Measurements from ENCODE around the gene ANO6. TPM values are rescaled to one million over a fixed set of nuclear protein-coding genes. Genes with fewer than 3 reads are reported as not detected.

The ANO6 gene
- total RNA-seq, 1 donor from 2014 or later, result 49.0 TPM

DNA sequence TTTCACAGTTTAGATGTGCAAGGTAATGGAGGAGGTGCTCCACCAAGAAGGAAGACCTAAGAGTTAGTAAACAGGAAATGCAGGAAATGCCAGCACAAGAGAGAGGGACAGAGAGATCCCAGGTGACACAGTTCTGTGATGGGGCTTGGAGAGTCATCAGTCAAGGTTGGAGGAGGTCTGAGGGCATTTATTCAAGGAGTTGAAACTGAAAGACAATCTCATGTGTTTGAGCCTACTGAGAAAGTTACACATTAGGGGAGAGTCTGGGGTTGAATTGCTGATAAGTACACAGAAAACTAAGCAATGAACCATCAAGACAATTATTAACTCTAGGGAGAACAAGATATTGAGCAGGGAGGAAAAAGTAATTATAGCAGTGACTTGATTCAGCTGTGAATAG is 138.5 kb downstream of the ANO6 start:
- no peak overlapping the region for H3K27ac ChIP-seq
- Mint-ChIP-seq H3K4me1 (no peaks in the 10 kb centered on the region), H3K9me3 (peaks cover 2% of the 10 kb centered on the region), H3K36me3 (peaks cover 41% of the 10 kb centered on the region), H3K27ac (no peak overlapping the region), H3K27me3 (ENCODE audit: insufficient read depth, low read depth) (peaks cover 2% of the 10 kb centered on the region), H3K4me3 (no peak overlapping the region)
- H2AFZ ChIP-seq (replicated peaks), result no peak overlapping the region
- no peaks in the 10 kb centered on the region for H3K27me3 ChIP-seq
- no peak for DNase-seq (ENCODE audit: low spot score)
- no peak overlapping the region for H3K4me3 ChIP-seq
- no peaks in the 10 kb centered on the region for H3F3A ChIP-seq (ENCODE audit: low read depth)
- TF ChIP-seq EZH2phosphoT487 (IDR thresholded peaks at IDR 0.05), result no peak
- TF ChIP-seq, protein P1, sequence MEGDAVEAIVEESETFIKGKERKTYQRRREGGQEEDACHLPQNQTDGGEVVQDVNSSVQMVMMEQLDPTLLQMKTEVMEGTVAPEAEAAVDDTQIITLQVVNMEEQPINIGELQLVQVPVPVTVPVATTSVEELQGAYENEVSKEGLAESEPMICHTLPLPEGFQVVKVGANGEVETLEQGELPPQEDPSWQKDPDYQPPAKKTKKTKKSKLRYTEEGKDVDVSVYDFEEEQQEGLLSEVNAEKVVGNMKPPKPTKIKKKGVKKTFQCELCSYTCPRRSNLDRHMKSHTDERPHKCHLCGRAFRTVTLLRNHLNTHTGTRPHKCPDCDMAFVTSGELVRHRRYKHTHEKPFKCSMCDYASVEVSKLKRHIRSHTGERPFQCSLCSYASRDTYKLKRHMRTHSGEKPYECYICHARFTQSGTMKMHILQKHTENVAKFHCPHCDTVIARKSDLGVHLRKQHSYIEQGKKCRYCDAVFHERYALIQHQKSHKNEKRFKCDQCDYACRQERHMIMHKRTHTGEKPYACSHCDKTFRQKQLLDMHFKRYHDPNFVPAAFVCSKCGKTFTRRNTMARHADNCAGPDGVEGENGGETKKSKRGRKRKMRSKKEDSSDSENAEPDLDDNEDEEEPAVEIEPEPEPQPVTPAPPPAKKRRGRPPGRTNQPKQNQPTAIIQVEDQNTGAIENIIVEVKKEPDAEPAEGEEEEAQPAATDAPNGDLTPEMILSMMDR (IDR thresholded peaks at IDR 0.05), result no peak
- TF ChIP-seq EZH2 (IDR thresholded peaks at IDR 0.05), result no peak
- no peaks in the 10 kb centered on the region for H3K79me2 ChIP-seq (ENCODE audit: low read depth)
- no peaks in the 10 kb centered on the region for H4K20me1 ChIP-seq (ENCODE audit: low read depth)
- no peaks in the 10 kb centered on the region for H3K9me3 ChIP-seq (ENCODE audit: low read depth)
- no peak overlapping the region for H3K4me2 ChIP-seq
- no peaks in the 10 kb centered on the region for H3K4me1 ChIP-seq
- H3K9ac ChIP-seq, result no peak overlapping the region
- H3K36me3 ChIP-seq, result peaks cover 10% of the 10 kb centered on the region

DNA sequence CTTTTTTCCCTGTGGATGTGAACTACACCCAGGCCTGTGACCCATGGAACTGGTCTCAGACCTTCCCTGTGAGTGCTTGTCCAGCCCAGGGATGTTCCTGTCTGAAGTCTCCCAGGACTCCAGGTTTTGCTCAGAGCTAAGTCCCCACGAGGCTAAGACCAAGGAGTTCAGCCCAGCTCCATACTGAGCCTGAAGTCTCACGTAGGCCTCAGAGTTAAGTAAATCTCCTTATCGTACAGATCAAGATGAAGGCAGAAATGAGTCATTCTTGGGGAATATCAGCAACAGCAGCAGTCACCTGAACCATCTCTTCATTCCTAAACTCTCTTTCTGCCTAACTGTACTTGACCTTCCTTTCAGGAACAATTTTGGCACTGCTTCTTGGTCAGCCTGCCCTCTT is 139.8 kb downstream of the ANO6 start:
- Histone ChIP-seq H3K4me2 (no peak overlapping the region), H3K9ac (no peak overlapping the region), H3F3A (ENCODE audit: low read depth) (no peaks in the 10 kb centered on the region), H3K4me1 (no peaks in the 10 kb centered on the region), H2AFZ (replicated peaks) (no peak overlapping the region), H3K36me3 (peaks cover 10% of the 10 kb centered on the region), H3K27ac (no peak overlapping the region), H3K9me3 (ENCODE audit: low read depth) (no peaks in the 10 kb centered on the region), H3K79me2 (ENCODE audit: low read depth) (no peaks in the 10 kb centered on the region), H3K27me3 (no peaks in the 10 kb centered on the region), H4K20me1 (ENCODE audit: low read depth) (no peaks in the 10 kb centered on the region), H3K4me3 (no peak overlapping the region)
- no peak overlapping the region for H3K4me3 Mint-ChIP-seq
- H3K27ac Mint-ChIP-seq, result no peak overlapping the region
- H3K9me3 Mint-ChIP-seq, result no peaks in the 10 kb centered on the region
- TF ChIP-seq EZH2phosphoT487 (IDR thresholded peaks at IDR 0.05) (no peak), EZH2 (IDR thresholded peaks at IDR 0.05) (no peak)
- TF ChIP-seq, protein P1 (IDR thresholded peaks at IDR 0.05), result no peak
- no peak for DNase-seq (ENCODE audit: low spot score)
- H3K27me3 Mint-ChIP-seq (ENCODE audit: insufficient read depth, low read depth), result peaks cover 3% of the 10 kb centered on the region
- no peaks in the 10 kb centered on the region for H3K4me1 Mint-ChIP-seq
- H3K36me3 Mint-ChIP-seq, result peaks cover 37% of the 10 kb centered on the region

DNA sequence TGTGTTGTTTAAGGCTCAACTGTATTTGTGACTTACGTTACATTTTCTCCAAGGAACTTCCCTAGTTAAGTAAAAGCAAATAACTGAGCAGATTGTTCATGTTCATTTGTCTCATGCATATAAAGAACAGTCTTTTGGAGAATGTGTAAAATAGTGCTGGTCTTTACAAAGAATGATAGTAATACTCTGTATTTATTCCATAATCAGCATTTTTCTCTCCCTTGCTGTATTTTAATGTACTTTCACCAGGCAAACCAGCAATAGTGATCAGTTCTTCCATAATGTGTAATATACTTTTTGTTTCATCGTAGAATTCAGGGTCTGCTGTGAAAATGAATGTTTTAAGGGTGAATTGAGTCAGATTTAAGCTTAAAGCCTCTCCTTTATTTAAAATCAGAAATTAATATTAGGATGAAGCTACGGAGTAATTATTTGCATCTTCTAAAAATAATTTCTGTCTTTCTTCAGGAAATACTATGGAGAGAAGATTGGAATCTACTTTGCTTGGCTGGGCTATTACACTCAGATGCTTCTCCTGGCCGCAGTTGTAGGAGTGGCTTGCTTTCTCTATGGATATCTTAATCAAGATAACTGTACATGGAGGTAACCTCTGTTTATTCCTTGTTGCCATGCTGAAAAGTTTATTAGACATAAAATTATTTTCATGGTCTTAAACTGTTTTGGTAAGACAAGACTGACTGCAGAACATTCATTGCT is 141.1 kb downstream of the ANO6 start:
- H3K27ac Mint-ChIP-seq, result no peak overlapping the region

More for the DNA sequence above, 141.1 kb downstream of the ANO6 start:
- no peak for DNase-seq (ENCODE audit: low spot score)
- Histone ChIP-seq H3F3A (ENCODE audit: low read depth) (no peaks in the 10 kb centered on the region), H3K4me1 (no peaks in the 10 kb centered on the region), H4K20me1 (ENCODE audit: low read depth) (no peaks in the 10 kb centered on the region), H3K27ac (no peak overlapping the region), H3K9ac (no peak overlapping the region), H3K4me3 (no peak overlapping the region), H3K36me3 (peaks cover 10% of the 10 kb centered on the region), H2AFZ (replicated peaks) (no peak overlapping the region), H3K9me3 (ENCODE audit: low read depth) (peaks cover 5% of the 10 kb centered on the region), H3K4me2 (no peak overlapping the region), H3K27me3 (no peaks in the 10 kb centered on the region), H3K79me2 (ENCODE audit: low read depth) (no peaks in the 10 kb centered on the region)
- peaks cover 32% of the 10 kb centered on the region for H3K36me3 Mint-ChIP-seq
- peaks cover 5% of the 10 kb centered on the region for H3K9me3 Mint-ChIP-seq
- H3K4me1 Mint-ChIP-seq, result no peaks in the 10 kb centered on the region
- TF ChIP-seq, protein P1 (IDR thresholded peaks at IDR 0.05), result no peak
- TF ChIP-seq EZH2phosphoT487 (IDR thresholded peaks at IDR 0.05), result no peak
- no peak overlapping the region for H3K4me3 Mint-ChIP-seq
- peaks cover 5% of the 10 kb centered on the region for H3K27me3 Mint-ChIP-seq (ENCODE audit: insufficient read depth, low read depth)

Measured in neural progenitor cell (in vitro differentiated cells).